ENCODE data around the gene ETV6.

- TF ChIP-seq, protein P1, sequence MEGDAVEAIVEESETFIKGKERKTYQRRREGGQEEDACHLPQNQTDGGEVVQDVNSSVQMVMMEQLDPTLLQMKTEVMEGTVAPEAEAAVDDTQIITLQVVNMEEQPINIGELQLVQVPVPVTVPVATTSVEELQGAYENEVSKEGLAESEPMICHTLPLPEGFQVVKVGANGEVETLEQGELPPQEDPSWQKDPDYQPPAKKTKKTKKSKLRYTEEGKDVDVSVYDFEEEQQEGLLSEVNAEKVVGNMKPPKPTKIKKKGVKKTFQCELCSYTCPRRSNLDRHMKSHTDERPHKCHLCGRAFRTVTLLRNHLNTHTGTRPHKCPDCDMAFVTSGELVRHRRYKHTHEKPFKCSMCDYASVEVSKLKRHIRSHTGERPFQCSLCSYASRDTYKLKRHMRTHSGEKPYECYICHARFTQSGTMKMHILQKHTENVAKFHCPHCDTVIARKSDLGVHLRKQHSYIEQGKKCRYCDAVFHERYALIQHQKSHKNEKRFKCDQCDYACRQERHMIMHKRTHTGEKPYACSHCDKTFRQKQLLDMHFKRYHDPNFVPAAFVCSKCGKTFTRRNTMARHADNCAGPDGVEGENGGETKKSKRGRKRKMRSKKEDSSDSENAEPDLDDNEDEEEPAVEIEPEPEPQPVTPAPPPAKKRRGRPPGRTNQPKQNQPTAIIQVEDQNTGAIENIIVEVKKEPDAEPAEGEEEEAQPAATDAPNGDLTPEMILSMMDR (IDR thresholded peaks at IDR 0.05), result no peak
- no peak for TF ChIP-seq ZFX (IDR thresholded peaks at IDR 0.05; ENCODE audit: borderline replicate concordance)
Measured at GRCh38 chr12:11838403-11838802, 188.9 kb downstream of the ETV6 start.
